Skeletal muscle cell (primary cell): ENCODE data around the gene SASH1.
A peak's percentile ranks its signal among the peaks of the same experiment; 100 is the strongest.
"Not testable (repeated sequence)": the region's sequence is repeated elsewhere in the genome, so short reads cannot be mapped to it uniquely, and the experiment has no call there.

Experiments
- DNase-seq: peaks from one replicate; pipeline ENCODE4 v3.0.0-alpha.2; 2010; ENCODE audit warnings: low read depth
- H3K4me3 ChIP-seq: 2 replicates; pipeline ENCODE4 v1.5.1; 2011; ENCODE audit warnings: low read depth, mild to moderate bottlenecking, control low read depth, low read length, moderate library complexity

Gene SASH1

DNA sequence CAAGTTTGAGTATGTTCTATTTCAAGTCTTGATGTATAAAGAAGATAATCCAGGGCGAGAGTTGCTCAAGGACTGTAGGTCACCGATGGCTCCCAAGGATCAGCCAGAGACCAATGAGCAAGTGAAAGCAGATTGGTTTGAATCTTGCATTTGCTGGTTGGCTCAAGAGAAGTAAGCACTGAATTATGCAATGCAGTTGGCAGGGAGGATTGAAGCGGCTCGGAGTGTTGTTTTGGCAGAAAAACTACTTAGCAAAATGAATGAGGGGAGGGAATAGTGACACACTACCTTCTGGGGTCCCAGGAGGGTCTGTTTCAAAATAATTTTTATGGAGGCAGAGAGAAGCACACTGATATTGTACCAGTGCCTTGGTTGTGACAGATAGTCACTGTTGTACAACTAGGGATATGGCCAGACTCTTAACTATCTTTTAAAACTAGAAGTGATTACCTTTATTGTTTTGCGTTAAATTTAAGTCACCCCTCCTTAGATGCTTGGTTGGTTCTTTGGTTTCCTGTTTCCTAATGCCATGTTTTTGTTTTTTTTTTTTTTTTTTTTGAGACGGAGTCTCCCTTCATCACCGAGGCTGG is 15.7 kb downstream of the SASH1 start:
- no peak overlapping the region for H3K4me3 ChIP-seq
- DNase-seq, result peak; percentile 27

GRCh38 chr6:148359228-148359627 is 16.6 kb downstream of the SASH1 start:
- DNase-seq, result no peak
- no peak overlapping the region for H3K4me3 ChIP-seq

- DNase-seq, result peak; percentile 76
- H3K4me3 ChIP-seq, result peak overlapping the region; percentile 2
These were observed 21.6 kb downstream of the SASH1 start for GRCh38 chr6:148364056-148364824.

GRCh38 chr6:148365041-148365440 is 22.4 kb downstream of the SASH1 start:
- no peak for DNase-seq
- no peak overlapping the region for H3K4me3 ChIP-seq

DNA sequence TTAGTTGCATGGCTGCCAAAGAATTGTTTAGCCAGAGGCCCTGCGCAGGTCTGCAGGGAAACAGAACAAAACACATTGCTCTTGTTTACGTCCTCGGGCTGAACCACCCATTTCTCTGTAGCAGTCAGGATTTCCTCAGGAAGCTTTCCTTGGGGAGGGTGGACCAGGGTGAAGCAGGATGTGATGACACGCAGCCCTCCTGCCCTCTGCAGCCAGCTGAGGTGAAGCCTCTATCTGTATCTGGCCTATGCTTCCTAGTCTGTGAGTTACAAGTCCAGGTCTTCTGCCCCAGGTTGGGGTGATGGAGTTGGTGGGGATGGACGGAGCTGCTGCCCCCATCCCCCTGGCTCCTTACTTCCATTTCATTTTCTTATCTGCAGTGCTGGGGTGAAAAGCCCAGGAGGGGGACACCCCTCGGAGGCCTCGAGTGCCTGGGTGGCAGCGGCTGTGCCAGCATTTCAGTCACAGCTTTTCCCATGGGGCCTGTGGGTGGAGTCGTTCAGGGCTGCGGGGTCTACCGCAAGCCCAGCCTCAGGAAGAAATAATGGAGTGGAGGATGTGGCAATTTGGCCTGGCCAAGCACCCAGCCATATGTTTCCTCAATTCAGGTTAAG is 24.9 kb downstream of the SASH1 start:
- DNase-seq, result peak; percentile 62
- no peak overlapping the region for H3K4me3 ChIP-seq

- no peak overlapping the region for H3K4me3 ChIP-seq
- DNase-seq, result no peak
These were observed 27.5 kb downstream of the SASH1 start for GRCh38 chr6:148370176-148370575.

DNA sequence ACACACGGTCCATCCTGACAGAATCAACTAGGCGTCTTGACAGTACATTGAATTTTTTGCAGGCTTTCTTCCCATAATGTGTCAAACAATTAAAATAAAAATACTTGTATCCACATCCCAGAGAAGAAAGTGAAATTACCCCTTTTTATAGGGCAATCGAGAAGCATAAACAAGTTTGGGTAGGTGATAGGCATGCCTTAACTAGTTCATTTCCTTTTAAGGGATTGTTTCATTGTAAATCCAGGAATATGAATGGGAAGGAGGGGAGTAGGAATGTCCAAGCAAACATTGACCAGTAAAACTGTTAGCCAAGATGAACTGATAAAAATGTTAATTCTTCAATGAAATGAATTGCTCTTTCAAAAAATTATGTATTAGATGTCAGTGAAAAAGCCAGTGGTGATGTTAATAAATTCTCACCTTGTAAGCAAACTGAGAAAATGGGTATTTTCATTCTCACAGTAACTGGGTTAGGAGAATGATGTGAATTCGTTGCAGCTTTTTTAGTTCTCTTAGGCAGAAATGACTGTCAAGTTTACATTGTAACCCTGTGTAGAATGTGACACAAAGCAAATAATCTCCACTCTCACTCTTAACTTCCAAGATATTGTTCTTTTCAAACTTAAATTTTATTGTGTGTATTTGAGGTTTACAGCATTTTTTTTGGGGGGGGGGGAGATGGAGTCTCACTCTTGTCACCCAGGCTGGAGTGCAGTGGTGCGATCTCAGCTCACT is 31.6 kb downstream of the SASH1 start:
- no peak for DNase-seq
- H3K4me3 ChIP-seq, result no peak overlapping the region

DNA sequence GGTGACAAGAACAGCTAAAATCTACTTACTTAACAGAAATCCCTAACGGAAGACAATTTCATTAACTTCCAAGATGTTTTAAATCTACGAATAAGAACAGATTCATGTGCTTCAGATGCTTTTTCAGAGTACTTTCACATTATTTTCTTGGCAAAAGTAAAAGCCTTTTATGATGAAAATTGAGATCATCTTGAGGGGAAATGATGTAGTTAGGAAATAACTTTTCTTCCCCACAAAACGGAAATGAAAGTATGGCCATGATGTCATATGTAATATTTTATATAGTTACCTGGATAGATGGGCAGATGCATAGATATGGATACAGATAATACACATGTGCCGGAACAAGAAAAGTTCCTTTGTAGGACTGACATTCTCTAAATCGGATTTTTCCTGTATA is 32.8 kb downstream of the SASH1 start:
- no peak for DNase-seq
- H3K4me3 ChIP-seq, result no peak overlapping the region

DNA sequence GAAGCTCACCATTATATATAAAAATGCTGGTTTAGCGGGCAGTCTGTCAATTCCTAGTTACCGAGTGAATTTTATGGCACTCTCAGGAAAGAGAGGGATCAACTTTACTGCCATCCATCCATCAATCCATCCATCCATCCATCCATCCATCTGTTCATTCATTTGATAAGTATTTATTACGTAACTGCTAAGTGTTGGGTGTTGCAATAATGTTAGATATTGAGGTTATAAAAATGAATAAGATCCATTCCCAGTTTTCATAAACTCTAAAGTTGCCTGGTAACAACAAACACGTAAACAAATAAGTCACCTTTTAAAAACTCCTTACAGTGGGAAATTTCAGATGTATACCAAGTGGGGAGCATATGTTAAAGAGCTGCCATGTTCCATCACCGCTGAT is 36.8 kb downstream of the SASH1 start:
- no peak for DNase-seq
- no peak overlapping the region for H3K4me3 ChIP-seq

DNA sequence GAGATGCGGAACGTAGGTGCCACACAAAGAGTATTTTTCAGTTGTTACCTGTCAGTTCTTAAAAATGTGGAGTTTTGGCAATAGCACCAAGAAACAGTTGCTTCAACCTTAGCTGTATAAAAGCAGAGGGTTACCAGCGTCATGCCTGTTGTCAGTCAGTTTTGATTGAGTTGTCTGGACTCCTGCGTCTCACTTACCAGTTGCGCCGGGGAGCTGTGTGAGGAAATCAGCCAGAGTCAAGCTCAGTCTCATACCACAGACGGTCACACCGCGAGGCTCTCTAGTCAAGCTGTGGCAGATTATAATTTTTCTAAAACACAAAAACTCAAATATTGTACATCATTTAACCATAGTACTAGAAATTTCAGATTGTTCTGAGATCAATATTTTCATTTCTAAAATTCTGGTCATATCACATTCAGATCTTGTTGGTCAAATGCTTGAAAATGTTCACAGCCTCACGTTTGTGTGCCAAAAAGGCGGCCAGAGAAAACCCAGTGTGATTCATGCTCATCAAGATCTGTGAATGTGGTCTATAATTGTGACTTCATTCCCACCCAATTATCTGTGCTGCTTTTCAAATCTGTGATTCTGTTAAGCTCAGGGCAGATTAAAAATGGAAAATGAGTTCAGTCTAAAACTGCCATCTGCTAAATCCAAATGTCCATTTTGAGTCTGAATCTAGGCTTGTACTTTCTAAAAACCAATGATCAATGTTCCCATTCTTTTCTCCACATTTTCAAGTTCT is 37.5 kb downstream of the SASH1 start:
- no peak for DNase-seq

GRCh38 chr6:148382051-148382450 is 39.4 kb downstream of the SASH1 start:
- DNase-seq, H3K4me3 ChIP-seq: not testable (repeated sequence)

More for the DNA sequence above, 37.5 kb downstream of the SASH1 start:
- H3K4me3 ChIP-seq, result no peak overlapping the region

DNA sequence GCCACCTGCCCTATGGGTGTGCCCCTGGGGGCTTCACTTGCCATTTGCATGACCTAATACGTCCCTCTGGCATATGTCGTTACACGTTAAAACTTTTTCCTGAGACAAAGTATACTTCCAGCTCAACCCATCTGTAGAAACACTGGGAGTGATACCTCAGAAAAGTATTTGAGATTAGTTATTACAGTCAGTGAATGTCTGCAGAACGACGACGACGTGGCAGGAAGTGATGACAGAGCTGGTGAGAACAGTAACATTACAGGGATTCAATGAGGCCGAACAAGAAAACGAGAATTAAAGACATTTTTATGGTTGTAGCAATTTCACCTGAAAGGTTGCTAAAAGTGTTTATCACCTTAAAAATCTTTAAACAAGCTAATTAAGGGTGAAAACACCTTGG is 40.2 kb downstream of the SASH1 start:
- H3K4me3 ChIP-seq, result no peak overlapping the region
- DNase-seq, result no peak

- H3K4me3 ChIP-seq, result no peak overlapping the region
- no peak for DNase-seq
These were observed 41.2 kb downstream of the SASH1 start for GRCh38 chr6:148383658-148384368.

GRCh38 chr6:148385379-148385778 is 42.7 kb downstream of the SASH1 start:
- DNase-seq, result no peak
- no peak overlapping the region for H3K4me3 ChIP-seq

DNA sequence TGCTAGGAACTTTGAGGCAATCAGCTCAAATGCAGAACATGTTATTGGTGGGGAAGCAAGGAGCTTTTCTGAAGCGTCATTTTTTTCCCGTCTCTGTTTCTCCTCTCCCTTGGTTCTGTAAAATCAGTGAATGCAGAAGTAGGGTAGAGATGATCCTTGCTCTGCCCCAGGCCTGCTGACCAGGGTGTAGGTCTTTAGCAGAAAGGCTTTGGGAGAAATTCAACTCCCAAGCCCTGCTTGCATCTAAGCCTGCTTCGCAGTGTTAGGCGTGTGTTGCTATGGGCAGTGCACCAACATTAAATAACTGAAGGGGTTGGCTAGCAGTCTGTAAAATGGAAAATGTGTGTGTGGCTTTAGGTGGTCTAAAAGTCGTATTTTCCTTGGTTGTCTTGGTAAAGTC is 45.9 kb downstream of the SASH1 start:
- no peak for DNase-seq
- H3K4me3 ChIP-seq, result no peak overlapping the region

GRCh38 chr6:148389086-148389485 is 46.4 kb downstream of the SASH1 start:
- DNase-seq, result no peak

DNA sequence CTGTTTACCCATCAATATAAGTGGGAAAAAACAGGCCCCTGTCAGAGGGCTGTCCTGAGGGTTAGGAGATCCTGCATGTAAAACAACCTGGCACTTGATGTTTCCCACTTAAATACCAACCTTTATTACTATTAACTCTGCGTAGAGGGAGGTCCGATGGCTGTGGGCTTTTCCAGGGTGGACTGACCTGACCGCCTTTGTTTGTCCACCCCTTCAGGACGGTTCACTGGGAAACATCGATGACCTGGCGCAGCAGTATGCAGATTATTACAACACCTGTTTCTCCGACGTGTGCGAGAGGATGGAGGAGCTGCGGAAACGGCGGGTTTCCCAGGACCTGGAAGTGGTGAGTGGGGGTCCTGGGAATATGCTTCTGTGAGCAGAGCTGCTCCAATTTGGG is 47.3 kb downstream of the SASH1 start:
- no peak overlapping the region for H3K4me3 ChIP-seq
- DNase-seq, result no peak

More at GRCh38 chr6:148389086-148389485, 46.4 kb downstream of the SASH1 start:
- H3K4me3 ChIP-seq, result no peak overlapping the region

DNA sequence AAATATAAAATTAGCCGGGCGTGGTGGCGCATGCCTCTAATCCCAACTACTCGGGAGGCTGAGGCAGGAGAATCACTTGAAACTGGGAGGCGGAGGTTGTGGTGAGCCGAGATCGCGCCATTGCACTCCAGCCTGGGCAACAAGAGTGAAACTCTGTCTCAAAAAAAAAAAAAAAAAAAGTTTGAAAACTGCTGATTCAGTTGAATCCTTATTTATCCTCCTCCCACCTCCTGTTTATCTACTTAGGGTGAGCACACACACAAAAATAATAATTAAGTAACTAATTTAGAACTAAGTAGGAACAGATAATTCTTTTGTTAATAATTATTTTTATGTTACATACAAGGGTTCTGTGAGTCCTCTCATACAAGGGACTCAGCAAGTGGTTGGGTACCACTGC is 49.5 kb downstream of the SASH1 start:
- not testable (repeated sequence) for DNase-seq, H3K4me3 ChIP-seq

- no peak for DNase-seq
- H3K4me3 ChIP-seq, result no peak overlapping the region
These were observed 50.0 kb downstream of the SASH1 start for GRCh38 chr6:148392671-148393070.
